ENCODE results near the gene TMEM62.

The TMEM62 gene

DNA sequence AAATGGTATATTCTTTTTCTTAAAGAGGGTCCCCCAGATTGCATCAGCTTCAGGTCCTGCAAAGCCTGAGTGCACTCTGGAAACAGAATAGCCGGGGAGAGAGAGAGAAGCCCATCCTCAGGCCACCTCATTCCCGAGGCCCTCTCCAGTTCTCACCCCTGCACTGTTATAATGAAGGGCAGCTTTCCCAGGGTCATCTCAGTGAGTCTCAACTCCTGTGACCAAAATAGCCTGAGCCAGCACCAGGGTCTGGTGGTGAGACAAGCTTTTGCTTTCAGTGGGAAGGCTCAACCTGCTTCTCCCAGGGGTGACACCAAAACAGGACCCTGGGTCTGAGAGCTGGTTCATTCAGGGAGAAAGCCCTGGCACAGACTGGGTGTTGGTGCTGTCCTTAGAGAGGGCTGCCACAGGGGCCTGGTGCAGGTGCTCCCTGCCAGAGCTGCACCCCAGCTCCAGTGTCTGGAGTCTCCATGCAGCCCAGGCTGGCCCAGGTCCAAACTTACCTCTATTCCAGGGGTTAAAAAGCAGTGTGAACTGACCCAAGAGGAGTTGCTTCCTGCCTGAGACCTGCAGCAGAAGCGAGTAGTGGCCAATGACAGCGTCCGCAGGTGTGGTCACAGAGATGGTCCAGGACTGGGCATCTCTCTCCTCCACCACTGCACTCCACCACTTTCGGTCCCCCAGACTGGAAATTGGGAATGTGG, 81.4 kb downstream of the TMEM62 start:
- H3K9me3 ChIP-seq (ENCODE audit: control insufficient read depth, insufficient read depth, low read length): no peaks in the 10 kb centered on the region
- TF ChIP-seq, protein P1, sequence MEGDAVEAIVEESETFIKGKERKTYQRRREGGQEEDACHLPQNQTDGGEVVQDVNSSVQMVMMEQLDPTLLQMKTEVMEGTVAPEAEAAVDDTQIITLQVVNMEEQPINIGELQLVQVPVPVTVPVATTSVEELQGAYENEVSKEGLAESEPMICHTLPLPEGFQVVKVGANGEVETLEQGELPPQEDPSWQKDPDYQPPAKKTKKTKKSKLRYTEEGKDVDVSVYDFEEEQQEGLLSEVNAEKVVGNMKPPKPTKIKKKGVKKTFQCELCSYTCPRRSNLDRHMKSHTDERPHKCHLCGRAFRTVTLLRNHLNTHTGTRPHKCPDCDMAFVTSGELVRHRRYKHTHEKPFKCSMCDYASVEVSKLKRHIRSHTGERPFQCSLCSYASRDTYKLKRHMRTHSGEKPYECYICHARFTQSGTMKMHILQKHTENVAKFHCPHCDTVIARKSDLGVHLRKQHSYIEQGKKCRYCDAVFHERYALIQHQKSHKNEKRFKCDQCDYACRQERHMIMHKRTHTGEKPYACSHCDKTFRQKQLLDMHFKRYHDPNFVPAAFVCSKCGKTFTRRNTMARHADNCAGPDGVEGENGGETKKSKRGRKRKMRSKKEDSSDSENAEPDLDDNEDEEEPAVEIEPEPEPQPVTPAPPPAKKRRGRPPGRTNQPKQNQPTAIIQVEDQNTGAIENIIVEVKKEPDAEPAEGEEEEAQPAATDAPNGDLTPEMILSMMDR (IDR thresholded peaks at IDR 0.05; ENCODE audit: low read depth, low read length, poor library complexity, severe bottlenecking): no peak
- no peak overlapping the region for H3K4me3 ChIP-seq (ENCODE audit: low read length)
- H3F3A ChIP-seq (ENCODE audit: control insufficient read depth, insufficient read depth): no peaks in the 10 kb centered on the region
- no peaks in the 10 kb centered on the region for H3K9me2 ChIP-seq (replicated peaks; ENCODE audit: control insufficient read depth, low read length)
- no peaks in the 10 kb centered on the region for H3K79me2 ChIP-seq (ENCODE audit: control insufficient read depth, low read length)
- H3K4me2 ChIP-seq (ENCODE audit: low read length): no peak overlapping the region
- H3K4me1 ChIP-seq (ENCODE audit: control insufficient read depth, low read length): no peaks in the 10 kb centered on the region
- H3K27me3 ChIP-seq (ENCODE audit: control insufficient read depth, low read length): no peaks in the 10 kb centered on the region
- H3K27ac ChIP-seq (ENCODE audit: low read depth, low read length): no peak overlapping the region
- no peaks in the 10 kb centered on the region for H3K36me3 ChIP-seq (ENCODE audit: control insufficient read depth, low read length)
- H4K20me1 ChIP-seq (ENCODE audit: control insufficient read depth, insufficient read depth, low read depth, low read length): no peaks in the 10 kb centered on the region

DNA sequence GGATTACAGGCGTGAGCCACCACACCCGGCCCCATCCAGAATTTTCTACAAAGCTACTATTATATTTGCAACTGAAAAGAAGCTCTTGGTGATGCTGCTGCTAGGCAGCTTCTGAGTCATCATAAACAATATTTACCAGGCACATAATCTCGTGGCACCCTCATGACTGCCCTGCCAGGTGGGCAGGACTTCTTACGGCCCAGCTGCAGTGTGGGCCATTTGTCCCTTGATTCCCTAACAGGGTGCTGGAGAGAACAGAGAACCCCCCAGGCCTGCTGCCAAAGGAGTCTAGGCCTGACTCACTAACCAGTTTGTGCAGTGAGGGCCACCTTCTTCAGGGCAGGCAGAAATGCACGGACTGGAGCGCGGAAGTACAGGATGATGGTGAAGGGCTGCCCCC, 82.6 kb downstream of the TMEM62 start:
- Histone ChIP-seq H3K79me2 (ENCODE audit: control insufficient read depth, low read length) (no peaks in the 10 kb centered on the region), H3K9me2 (replicated peaks; ENCODE audit: control insufficient read depth, low read length) (no peaks in the 10 kb centered on the region), H3K9me3 (ENCODE audit: control insufficient read depth, insufficient read depth, low read length) (no peaks in the 10 kb centered on the region), H3K4me1 (ENCODE audit: control insufficient read depth, low read length) (no peaks in the 10 kb centered on the region), H3K36me3 (ENCODE audit: control insufficient read depth, low read length) (no peaks in the 10 kb centered on the region), H3F3A (ENCODE audit: control insufficient read depth, insufficient read depth) (no peaks in the 10 kb centered on the region), H3K27me3 (ENCODE audit: control insufficient read depth, low read length) (no peaks in the 10 kb centered on the region), H3K4me2 (ENCODE audit: low read length) (no peak overlapping the region), H3K4me3 (ENCODE audit: low read length) (no peak overlapping the region), H3K27ac (ENCODE audit: low read depth, low read length) (no peak overlapping the region), H4K20me1 (ENCODE audit: control insufficient read depth, insufficient read depth, low read depth, low read length) (no peaks in the 10 kb centered on the region)
- TF ChIP-seq, protein P1 (IDR thresholded peaks at IDR 0.05; ENCODE audit: low read depth, low read length, poor library complexity, severe bottlenecking): no peak
- no peak for TF ChIP-seq EZH2phosphoT487 (IDR thresholded peaks at IDR 0.05; ENCODE audit: borderline replicate concordance, low read length)

DNA sequence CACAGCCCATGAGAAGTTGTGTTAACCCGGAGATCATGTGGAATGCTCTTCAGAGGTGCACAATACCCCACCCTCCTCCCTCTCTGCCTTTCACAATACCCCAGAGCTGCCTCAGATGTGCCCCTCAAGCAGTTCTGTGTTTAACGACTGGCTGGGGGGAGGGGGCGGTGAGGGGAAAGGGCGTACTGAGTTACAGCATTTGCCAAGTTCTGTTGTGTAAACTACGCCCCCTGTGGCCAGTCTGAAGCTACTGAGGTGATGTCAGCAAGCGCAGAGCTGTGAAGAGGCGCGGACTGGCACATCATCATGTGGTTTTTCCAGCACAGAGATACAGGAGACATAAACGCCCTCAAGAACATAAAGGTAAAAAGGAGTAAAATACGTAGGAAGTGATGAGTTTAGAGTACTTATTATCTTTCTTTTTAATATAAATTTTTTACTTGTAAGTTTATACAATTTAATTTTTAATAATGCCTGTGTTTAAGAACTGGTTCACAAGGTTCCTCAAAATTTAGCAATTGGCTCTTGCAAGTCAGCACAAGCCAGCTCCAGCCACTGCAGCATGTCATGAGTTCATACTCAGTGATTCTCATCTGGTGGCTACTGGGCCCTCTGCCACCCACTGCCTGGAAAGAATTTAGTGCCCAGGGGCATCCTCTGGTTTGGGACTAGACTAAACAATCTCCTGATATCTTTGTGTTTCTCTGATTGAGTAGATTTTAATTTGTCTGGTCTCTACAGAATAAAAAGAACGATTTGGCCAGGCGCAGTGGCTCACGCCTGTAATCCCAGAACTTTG, 85.7 kb downstream of the TMEM62 start:
- no peaks in the 10 kb centered on the region; the same call in 1 of the 2 replicates for H3K27me3 ChIP-seq (ENCODE audit: control insufficient read depth, low read length)
- no peak overlapping the region for H3K27ac ChIP-seq (ENCODE audit: low read depth, low read length)
- H4K20me1 ChIP-seq (ENCODE audit: control insufficient read depth, insufficient read depth, low read depth, low read length): no peaks in the 10 kb centered on the region
- H3K9me3 ChIP-seq (ENCODE audit: control insufficient read depth, insufficient read depth, low read length): no peaks in the 10 kb centered on the region
- no peaks in the 10 kb centered on the region for H3K36me3 ChIP-seq (ENCODE audit: control insufficient read depth, low read length)
- TF ChIP-seq, protein P1 (IDR thresholded peaks at IDR 0.05; ENCODE audit: low read depth, low read length, poor library complexity, severe bottlenecking): peak; percentile 41
- no peak for TF ChIP-seq EZH2phosphoT487 (IDR thresholded peaks at IDR 0.05; ENCODE audit: borderline replicate concordance, low read length)
- H3K4me1 ChIP-seq (ENCODE audit: control insufficient read depth, low read length): no peaks in the 10 kb centered on the region
- no peaks in the 10 kb centered on the region for H3K79me2 ChIP-seq (ENCODE audit: control insufficient read depth, low read length)
- H3K4me2 ChIP-seq (ENCODE audit: low read length): no peak overlapping the region
- no peak overlapping the region for H3K4me3 ChIP-seq (ENCODE audit: low read length)
- no peaks in the 10 kb centered on the region for H3K9me2 ChIP-seq (replicated peaks; ENCODE audit: control insufficient read depth, low read length)
- no peaks in the 10 kb centered on the region for H3F3A ChIP-seq (ENCODE audit: control insufficient read depth, insufficient read depth)
